Large intestine (tissue), 3 donors: ENCODE data around the gene TBC1D14. TPM values are rescaled to one million over a fixed set of nuclear protein-coding genes. Genes with fewer than 3 reads are reported as not detected.
A peak's percentile ranks its signal among the peaks of the same experiment; 100 is the strongest.
"Not testable (repeated sequence)": the region's sequence is repeated elsewhere in the genome, so short reads cannot be mapped to it uniquely, and the experiment has no call there.

Source experiments
- DNase-seq, 2 donors: peaks; one replicate each; pipeline versions ENCODE4 v3.0.0 to v3.0.0-alpha.2; 2013
- H3K27ac ChIP-seq: one replicate; pipeline ENCODE4 v1.5.1; 2013; ENCODE audit warnings: low read length
- H3K27me3 ChIP-seq: 2 replicates; pipeline ENCODE4 v1.6.1; 2013; ENCODE audit warnings: low read length; ENCODE audit not compliant: control insufficient read depth, insufficient read depth
- H3K36me3 ChIP-seq: 2 replicates; pipeline ENCODE4 v1.6.1; 2013; ENCODE audit warnings: low read length; ENCODE audit not compliant: control insufficient read depth, insufficient read depth
- H3K4me1 ChIP-seq: one replicate; pipeline ENCODE4 v1.6.1; 2013; ENCODE audit warnings: low read length; ENCODE audit not compliant: control insufficient read depth, insufficient read depth
- H3K4me3 ChIP-seq: one replicate; pipeline ENCODE4 v1.5.1; 2013; ENCODE audit warnings: low read length
- H3K9me3 ChIP-seq: one replicate; pipeline ENCODE4 v1.6.1; 2013; ENCODE audit warnings: mild to moderate bottlenecking, low read depth, low read length, moderate library complexity; ENCODE audit not compliant: control insufficient read depth
- WGBS: methylation state at CpG from one replicate; pipeline ENCODE4 v1.1.5; 2013; ENCODE audit warnings: low lambda C conversion rate; ENCODE audit not compliant: insufficient coverage; 5-methylcytosine and 5-hydroxymethylcytosine counted together
- polyA plus RNA-seq: library from polyadenylated mRNA; unstranded; fragments of 120-200 nt; gene quantifications from one replicate; pipeline ENCODE4 v1.2.1, GENCODE V29; 2013

The TBC1D14 gene
- polyA plus RNA-seq, 1 donor = 48.9 TPM

- Histone ChIP-seq H3K4me3 (no peak overlapping the region), H3K4me1 (peaks cover 5% of the 10 kb centered on the region), H3K36me3 (no peaks in the 10 kb centered on the region), H3K27me3 (no peaks in the 10 kb centered on the region), H3K9me3 (no peaks in the 10 kb centered on the region), H3K27ac (no peak overlapping the region)
- no peak for DNase-seq
- no CpG with 5 or more reads among the region's 14 CpGs for WGBS
Measured at GRCh38 chr4:7073059-7073458, 163.4 kb downstream of the TBC1D14 start.

GRCh38 chr4:7073526-7074390, 164.1 kb downstream of the TBC1D14 start:
- no CpG with 5 or more reads among the region's 18 CpGs for WGBS
- DNase-seq = peak; percentile 42 to 61
- no peak overlapping the region for H3K27ac ChIP-seq
- H3K9me3 ChIP-seq = no peaks in the 10 kb centered on the region
- peaks cover 4% of the 10 kb centered on the region for H3K4me1 ChIP-seq
- no peaks in the 10 kb centered on the region for H3K36me3 ChIP-seq
- no peaks in the 10 kb centered on the region for H3K27me3 ChIP-seq
- no peak overlapping the region for H3K4me3 ChIP-seq

DNA sequence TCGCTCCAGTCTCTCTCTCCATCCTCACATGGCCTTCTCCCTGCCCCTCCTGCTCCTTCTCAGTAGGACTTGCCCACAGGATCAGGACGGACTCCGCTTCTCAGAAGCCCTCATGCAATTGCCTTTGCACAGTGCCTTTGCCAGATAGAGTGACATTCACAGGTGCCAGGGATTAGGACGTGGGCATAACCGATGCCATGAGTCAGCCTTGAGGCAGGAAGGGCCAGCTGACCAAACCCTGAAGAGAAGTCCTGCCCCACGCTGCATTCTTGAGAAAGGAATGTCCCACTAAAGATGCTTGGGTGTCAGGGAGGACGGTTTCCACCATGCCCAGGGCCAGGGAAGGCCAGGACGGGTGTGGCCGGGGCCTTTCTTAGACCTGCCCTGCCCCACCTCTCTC, 164.8 kb downstream of the TBC1D14 start:
- H3K4me3 ChIP-seq = no peak overlapping the region
- H3K36me3 ChIP-seq = no peaks in the 10 kb centered on the region
- no peaks in the 10 kb centered on the region for H3K27me3 ChIP-seq
- no peaks in the 10 kb centered on the region for H3K4me1 ChIP-seq
- no peak for DNase-seq
- no peaks in the 10 kb centered on the region for H3K9me3 ChIP-seq
- 80% methylated on average over 1 of the region's 9 CpGs for WGBS
- H3K27ac ChIP-seq = no peak overlapping the region

- no peaks in the 10 kb centered on the region for H3K9me3 ChIP-seq
- no peak overlapping the region for H3K4me3 ChIP-seq
- no peak for DNase-seq
- WGBS = 80% methylated on average over 1 of the region's 25 CpGs
- no peaks in the 10 kb centered on the region for H3K36me3 ChIP-seq
- no peaks in the 10 kb centered on the region for H3K4me1 ChIP-seq
- H3K27ac ChIP-seq = no peak overlapping the region
- H3K27me3 ChIP-seq = no peaks in the 10 kb centered on the region
Measured at GRCh38 chr4:7075962-7076695, 166.5 kb downstream of the TBC1D14 start.

DNA sequence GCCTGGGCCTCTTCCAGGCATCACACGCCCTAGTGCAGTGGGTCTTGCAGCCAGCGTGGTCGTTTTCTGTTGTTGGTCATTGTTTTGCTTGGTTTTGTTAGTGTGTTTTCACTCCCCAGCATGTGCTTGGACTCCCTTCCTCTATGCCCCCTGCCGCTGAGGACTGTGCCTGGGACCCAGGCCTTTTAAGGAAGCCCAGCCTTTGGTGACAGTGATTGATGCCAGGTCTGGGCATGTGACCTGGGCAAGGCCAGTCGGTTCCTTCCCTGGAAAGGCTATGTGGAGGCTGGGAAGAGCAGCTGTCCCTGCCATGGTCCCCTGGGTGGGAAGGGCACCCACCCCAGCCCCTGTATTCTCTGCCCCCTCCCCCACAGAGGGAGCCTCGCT, 167.1 kb downstream of the TBC1D14 start:
- no peaks in the 10 kb centered on the region for H3K9me3 ChIP-seq
- H3K4me3 ChIP-seq = no peak overlapping the region
- DNase-seq = no peak
- H3K36me3 ChIP-seq = no peaks in the 10 kb centered on the region
- H3K4me1 ChIP-seq = no peaks in the 10 kb centered on the region
- H3K27me3 ChIP-seq = no peaks in the 10 kb centered on the region
- WGBS = no CpG with 5 or more reads among the region's 6 CpGs
- no peak overlapping the region for H3K27ac ChIP-seq

DNA sequence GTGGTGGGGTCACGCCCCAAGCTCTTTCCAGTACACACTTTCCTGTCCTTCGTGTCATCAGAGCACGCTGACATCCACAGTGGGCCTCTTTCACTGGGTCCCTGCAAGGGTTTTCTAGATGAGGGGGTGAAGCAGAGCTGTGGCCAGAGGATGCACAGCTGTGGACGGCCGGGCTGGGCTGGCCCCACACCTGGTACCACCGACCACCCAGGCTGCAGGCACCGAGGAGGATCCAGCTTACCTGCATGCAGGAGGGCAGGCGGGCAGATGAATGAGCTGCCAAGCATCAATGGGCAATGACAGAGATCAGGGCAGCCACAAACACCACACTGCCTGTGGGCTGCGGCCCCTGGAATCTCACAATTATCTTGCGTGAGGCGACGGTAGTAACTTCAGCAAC, 167.7 kb downstream of the TBC1D14 start:
- Histone ChIP-seq H3K36me3 (no peaks in the 10 kb centered on the region), H3K27ac (no peak overlapping the region), H3K4me3 (no peak overlapping the region), H3K9me3 (no peaks in the 10 kb centered on the region), H3K4me1 (no peaks in the 10 kb centered on the region), H3K27me3 (no peaks in the 10 kb centered on the region)
- no peak for DNase-seq
- no CpG with 5 or more reads among the region's 12 CpGs for WGBS

- 75% methylated on average over 2 of the region's 5 CpGs for WGBS
- Histone ChIP-seq H3K36me3 (no peaks in the 10 kb centered on the region), H3K27me3 (no peaks in the 10 kb centered on the region), H3K27ac (no peak overlapping the region), H3K4me3 (no peak overlapping the region), H3K4me1 (no peaks in the 10 kb centered on the region), H3K9me3 (no peaks in the 10 kb centered on the region)
- no peak for DNase-seq
Measured at GRCh38 chr4:7078025-7078424, 168.4 kb downstream of the TBC1D14 start.

DNA sequence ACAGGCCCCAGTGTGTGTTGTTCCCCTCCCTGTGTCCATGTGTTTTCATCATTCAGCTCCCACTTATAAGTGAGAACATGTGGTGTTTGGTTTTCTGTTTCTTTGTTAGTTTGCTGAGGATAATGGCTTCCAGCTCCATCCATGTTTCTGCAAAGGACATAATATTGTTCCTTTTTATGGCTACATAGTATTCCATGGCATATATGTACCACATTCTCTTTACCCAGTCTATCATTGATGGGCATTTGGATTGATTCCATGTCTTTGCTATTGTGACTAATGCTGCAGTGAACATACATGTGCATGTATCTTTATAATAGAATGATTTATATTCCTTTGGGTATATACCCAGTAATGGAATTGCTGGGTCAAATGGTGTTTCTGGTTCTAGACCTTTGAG, 169.9 kb downstream of the TBC1D14 start:
- DNase-seq, H3K36me3 ChIP-seq, H3K4me3 ChIP-seq, H3K27me3 ChIP-seq, H3K27ac ChIP-seq, H3K4me1 ChIP-seq, H3K9me3 ChIP-seq: not testable (repeated sequence)

DNA sequence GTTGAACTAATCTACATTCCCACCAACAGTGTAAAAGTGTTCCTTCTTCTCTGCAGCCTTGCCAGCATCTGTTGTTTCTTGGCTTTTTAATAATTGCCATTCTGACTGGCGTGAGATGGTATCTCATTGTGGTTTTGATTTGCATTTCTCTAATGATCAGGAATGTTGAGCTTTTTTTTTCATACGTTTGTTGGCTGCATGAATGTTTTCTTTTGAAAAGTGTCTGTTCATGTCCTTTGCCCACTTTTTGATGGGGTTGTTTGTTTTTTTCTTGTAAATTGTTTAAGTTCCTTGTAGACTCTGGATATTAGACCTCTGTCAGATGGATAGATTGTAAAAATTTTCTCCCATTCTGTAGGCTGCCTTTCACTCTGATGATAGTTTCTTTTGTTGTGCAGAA, 170.3 kb downstream of the TBC1D14 start:
- not testable (repeated sequence) for H3K4me1 ChIP-seq

More for the DNA sequence above, 170.3 kb downstream of the TBC1D14 start:
- H3K9me3 ChIP-seq, DNase-seq, H3K36me3 ChIP-seq, H3K4me3 ChIP-seq, H3K27me3 ChIP-seq, H3K27ac ChIP-seq: not testable (repeated sequence)
- 86% methylated on average over 1 of the region's 2 CpGs for WGBS
